Brain pericyte (primary cell): Measurements from ENCODE around the gene CYS1.
"Not testable (repeated sequence)": the region's sequence is repeated elsewhere in the genome, so short reads cannot be mapped to it uniquely, and the experiment has no call there.

Source experiments
- DNase-seq: peaks from one replicate; pipeline ENCODE4 v3.0.0-alpha.2; 2012; ENCODE audit warnings: low read depth, low spot score

The CYS1 gene

GRCh38 chr2:10091889-10092244 lies 11.7 kb upstream of the CYS1 start:
- not testable (repeated sequence) for DNase-seq

- DNase-seq: no peak
Observed at GRCh38 chr2:10091182-10091888, 11.1 kb upstream of the CYS1 start.

GRCh38 chr2:10089565-10090190 lies 9.5 kb upstream of the CYS1 start:
- no peak for DNase-seq

- no peak for DNase-seq
Observed at GRCh38 chr2:10087360-10087759, 7.1 kb upstream of the CYS1 start.

- no peak for DNase-seq
Observed at GRCh38 chr2:10086950-10087349, 6.7 kb upstream of the CYS1 start.

GRCh38 chr2:10085668-10086059 lies 5.5 kb upstream of the CYS1 start:
- DNase-seq: no peak

- DNase-seq: no peak
Observed at GRCh38 chr2:10085043-10085667, 4.9 kb upstream of the CYS1 start.

GRCh38 chr2:10084223-10084865 lies 4.1 kb upstream of the CYS1 start:
- no peak for DNase-seq

GRCh38 chr2:10083692-10084211 lies 3.5 kb upstream of the CYS1 start:
- DNase-seq: no peak

- no peak for DNase-seq
Observed at GRCh38 chr2:10083046-10083445, 2.8 kb upstream of the CYS1 start.

- DNase-seq: no peak
Observed at GRCh38 chr2:10080536-10081304, 509 bp upstream of the CYS1 start.

- DNase-seq: peak; percentile 77
Observed at GRCh38 chr2:10079266-10079869, 843 bp downstream of the CYS1 start.

GRCh38 chr2:10078704-10079265 lies 1.4 kb downstream of the CYS1 start:
- no peak for DNase-seq

GRCh38 chr2:10078001-10078400 lies 2.2 kb downstream of the CYS1 start:
- no peak for DNase-seq

- no peak for DNase-seq
Observed at GRCh38 chr2:10076988-10077527, 3.2 kb downstream of the CYS1 start.

- no peak for DNase-seq
Observed at GRCh38 chr2:10076511-10076910, 3.7 kb downstream of the CYS1 start.

- DNase-seq: no peak
Observed at GRCh38 chr2:10075571-10076209, 4.5 kb downstream of the CYS1 start.

GRCh38 chr2:10075101-10075500 lies 5.1 kb downstream of the CYS1 start:
- DNase-seq: no peak

- no peak for DNase-seq
Observed at GRCh38 chr2:10073706-10074105, 6.5 kb downstream of the CYS1 start.
